Activated B cell treated with CpG ODN at 0.5 μM for 24 hours (primary cell): ENCODE measurements around the gene PCGF3. TPM values are rescaled to one million over a fixed set of nuclear protein-coding genes. Genes with fewer than 3 reads are reported as not detected.

Experiments
- ATAC-seq: fragments of 200-7000 bp; cut with Tn5 transposase; one replicate; pipeline ENCODE4 v1.10.0; 2021; ENCODE audit warnings: low read depth, mild to moderate bottlenecking, moderate library complexity
- CTCF ChIA-PET: fragments of 350-600 bp; sonication (Branson Sonifier 250); formaldehyde crosslinking; loops from one replicate; lab custom pipeline; 2021; ENCODE audit warnings: antibody characterized with exemption; lab: Charles Lee
- POLR2A ChIA-PET: fragments of 350-600 bp; sonication (Branson Sonifier 250); formaldehyde crosslinking; loops from one replicate; lab custom pipeline; 2021; ENCODE audit warnings: antibody characterized with exemption; lab: Charles Lee
- DNase-seq: peaks from one replicate; pipeline ENCODE4 v3.0.0; 2022
- H3K27ac Mint-ChIP-seq: one replicate; pipeline ENCODE4 v1.8.0; 2020; ENCODE audit warnings: mixed read lengths
- H3K27me3 Mint-ChIP-seq: one replicate; pipeline ENCODE4 v1.8.0; 2021; ENCODE audit warnings: mixed read lengths
- H3K36me3 Mint-ChIP-seq: one replicate; pipeline ENCODE4 v1.8.0; 2021; ENCODE audit warnings: low read depth, mixed read lengths
- H3K4me1 Mint-ChIP-seq: one replicate; pipeline ENCODE4 v1.8.0; 2021; ENCODE audit warnings: mixed read lengths
- H3K4me3 Mint-ChIP-seq: one replicate; pipeline ENCODE4 v1.8.0; 2020; ENCODE audit warnings: mild to moderate bottlenecking, mixed read lengths
- H3K9me3 Mint-ChIP-seq: one replicate; pipeline ENCODE4 v1.8.0; 2020; ENCODE audit warnings: mixed read lengths
- CTCF ChIP-seq: fragments of 200-600 bp; IDR thresholded peaks from one replicate; pipeline ENCODE4 v1.8.0; 2022; ENCODE audit warnings: antibody characterized with exemption, mild to moderate bottlenecking
- intact Hi-C: fragments of 100-400 bp; cut with micrococcal nuclease; formaldehyde crosslinking; loops from one replicate; pipeline ENCODE4 v1.15.1; 2024
- total RNA-seq: library from RNA; stranded (reverse); gene quantifications from 2 replicates; pipeline ENCODE4 v1.2.3, GENCODE V29; 2022

Gene PCGF3
- total RNA-seq, 1 donor from 2014 or later, result 59.2 TPM

GRCh38 chr4:814312-814850 is 108.7 kb downstream of the PCGF3 start:
- POLR2A ChIA-PET, result no interaction called here
- CTCF ChIA-PET, result no interaction called here

GRCh38 chr4:815464-816146 is 110.0 kb downstream of the PCGF3 start:
- TF ChIP-seq CTCF, result no peak
- Mint-ChIP-seq H3K36me3 (no peaks in the 10 kb centered on the region), H3K4me3 (no peak overlapping the region), H3K27ac (no peak overlapping the region), H3K9me3 (no peaks in the 10 kb centered on the region), H3K4me1 (no peaks in the 10 kb centered on the region), H3K27me3 (peaks cover 43% of the 10 kb centered on the region)
- ChIA-PET POLR2A (interaction anchor here (0.7 kb wide), 1 partner anchor 68 kb away, joined by 5 read pairs; no protein-coding TSS in a partner anchor), CTCF (interaction anchor here (1.2 kb wide), 1 partner anchor 171 kb away, joined by 3 read pairs; the partner anchor contains the start of gene IDUA)
- intact Hi-C loops, result no loop called here
- DNase-seq (no peak), ATAC-seq (no peak)

More at GRCh38 chr4:814312-814850, 108.7 kb downstream of the PCGF3 start:
- Mint-ChIP-seq H3K4me1 (no peaks in the 10 kb centered on the region), H3K4me3 (no peak overlapping the region), H3K36me3 (no peaks in the 10 kb centered on the region), H3K27me3 (peaks cover 41% of the 10 kb centered on the region), H3K27ac (no peak overlapping the region), H3K9me3 (no peaks in the 10 kb centered on the region)
- TF ChIP-seq CTCF, result no peak
- intact Hi-C loops, result no loop called here
- no peak for DNase-seq
- no peak for ATAC-seq

GRCh38 chr4:818106-818921 is 112.7 kb downstream of the PCGF3 start:
- Mint-ChIP-seq H3K4me3 (no peak overlapping the region), H3K27ac (no peak overlapping the region), H3K36me3 (no peaks in the 10 kb centered on the region), H3K27me3 (peaks cover 51% of the 10 kb centered on the region), H3K4me1 (no peaks in the 10 kb centered on the region), H3K9me3 (no peaks in the 10 kb centered on the region)
- ChIA-PET CTCF (no interaction called here), POLR2A (no interaction called here)
- no peak for DNase-seq
- intact Hi-C loops, result no loop called here
- ATAC-seq, result no peak
- no peak for TF ChIP-seq CTCF

- intact Hi-C loops, result no loop called here
- ATAC-seq, result no peak
- Mint-ChIP-seq H3K9me3 (no peaks in the 10 kb centered on the region), H3K36me3 (no peaks in the 10 kb centered on the region), H3K4me3 (no peak overlapping the region), H3K27ac (no peak overlapping the region), H3K4me1 (no peaks in the 10 kb centered on the region), H3K27me3 (peaks cover 43% of the 10 kb centered on the region)
- CTCF ChIA-PET, result interaction anchor here (1.0 kb wide), 1 partner anchor 77 kb away, joined by 3 read pairs; no protein-coding TSS in a partner anchor
- POLR2A ChIA-PET, result no interaction called here
- TF ChIP-seq CTCF, result no peak
- no peak for DNase-seq
These were observed 114.0 kb downstream of the PCGF3 start for GRCh38 chr4:819401-820229.

Other genes starting within 250 kb of the PCGF3 start
- gene ZNF721, start 206.7 kb upstream of the PCGF3 start, total RNA-seq, result 51.6 and 57.9 TPM in 2 replicates
- 73.3 and 82.4 TPM in 2 replicates for gene PIGG, start 206.6 kb upstream of the PCGF3 start, total RNA-seq
- not detected in 2 replicates for gene TMEM271, start 129.5 kb upstream of the PCGF3 start, total RNA-seq
- gene PDE6B, start 80.3 kb upstream of the PCGF3 start, total RNA-seq, result 13.8 and 15.0 TPM in 2 replicates
- gene ATP5ME, start 31.6 kb upstream of the PCGF3 start, total RNA-seq, result 152 and 193 TPM in 2 replicates
- 21.9 and 24.6 TPM in 2 replicates for gene MYL5, start 31.3 kb upstream of the PCGF3 start, total RNA-seq
- gene SLC49A3, start 16.7 kb upstream of the PCGF3 start, total RNA-seq, result 2.3 TPM in 2 replicates
- gene CPLX1, start 120.3 kb downstream of the PCGF3 start, total RNA-seq, result not detected in 2 replicates
- 159 and 172 TPM in 2 replicates for gene GAK, start 226.5 kb downstream of the PCGF3 start, total RNA-seq
- 24.5 and 28.8 TPM in 2 replicates for gene TMEM175, start 226.6 kb downstream of the PCGF3 start, total RNA-seq